ENCODE data around the gene DMAC2L. TPM values are rescaled to one million over a fixed set of nuclear protein-coding genes. Genes with fewer than 3 reads are reported as not detected.
A peak's percentile ranks its signal among the peaks of the same experiment; 100 is the strongest.

The DMAC2L gene
- polyA plus RNA-seq, 1 of the 3 experiments (the other 2 are of a cell fraction), result 20.3 TPM

- TF ChIP-seq TEAD4 (IDR thresholded peaks at IDR 0.05; ENCODE audit: borderline replicate concordance, insufficient read depth), result no peak
- TF ChIP-seq RFX5 (IDR thresholded peaks at IDR 0.05; ENCODE audit: low read length), result peak; percentile 59; the same call in 1 of the 2 replicates
- TF ChIP-seq POLR2AphosphoS5 (IDR thresholded peaks at IDR 0.05; ENCODE audit: low read depth, low read length), result peak; percentile 23; the same call in 1 of the 2 replicates
- peak; percentile 13; the same call in 1 of the 2 replicates for TF ChIP-seq NRF1 (IDR thresholded peaks at IDR 0.05; ENCODE audit: low read depth, low read length)
- no peak for TF ChIP-seq ZBTB33 (IDR thresholded peaks at IDR 0.05; ENCODE audit: borderline replicate concordance, low read depth)
- 0 out of 2 replicates have a peak, but pooled peaks have one; percentile 22 for TF ChIP-seq SIN3A (IDR thresholded peaks at IDR 0.05; ENCODE audit: borderline replicate concordance, low read depth, low read length)
Measured at GRCh38 chr14:50321009-50321660, 9.0 kb downstream of the DMAC2L start (continued).

GRCh38 chr14:50331596-50331995, 19.5 kb downstream of the DMAC2L start:
- no peak overlapping the region for H2AFZ ChIP-seq (ENCODE audit: low read depth)
- H3K27me3 ChIP-seq (ENCODE audit: insufficient read depth), result no peaks in the 10 kb centered on the region
- H4K20me1 ChIP-seq (ENCODE audit: insufficient read depth), result no peaks in the 10 kb centered on the region
- no peak overlapping the region for H3K4me3 ChIP-seq (ENCODE audit: low read depth in 2 of 2, low read length in 1 of 2)
- ChIA-PET CTCF (interaction anchor here (0.9 to 11.1 kb wide), 5 partner anchors 10 to 200 kb away, joined by 3 to 140 read pairs (median 4); partner anchors contain the start of genes CDKL1, L2HGDH and MAP4K5), POLR2A (interaction anchor here (1.3 kb wide), 1 partner anchor 19 kb away, joined by 6 read pairs; the partner anchor contains the start of genes DMAC2L and L2HGDH)
- peaks cover 16 to 25% of the 10 kb centered on the region in 2 experiments; a peak in 3 of 4 replicates for H3K4me1 ChIP-seq (ENCODE audit: control insufficient read depth in 1 of 2, insufficient read depth in 2 of 2, low read depth in 1 of 2, low read length in 1 of 2)
- no peaks in the 10 kb centered on the region for H3K9me3 ChIP-seq
- no peak overlapping the region for H3K4me2 ChIP-seq
- no peaks in the 10 kb centered on the region for H3K9me2 ChIP-seq
- peak overlapping the region in 1 of 2 experiments; percentile 35; a peak in 1 of 4 replicates for H3K27ac ChIP-seq (ENCODE audit: low read depth in 2 of 2, low read length in 1 of 2)
- no peak for TF ChIP-seq NFIC (IDR thresholded peaks at IDR 0.05; ENCODE audit: borderline replicate concordance)
- no peak for TF ChIP-seq YY1 (IDR thresholded peaks at IDR 0.05; ENCODE audit: low read depth)
- TF ChIP-seq RFX5 (IDR thresholded peaks at IDR 0.05; ENCODE audit: low read length), result no peak
- peak; percentile 54; the same call in 1 of the 2 replicates for TF ChIP-seq GATA2 (CRISPR knock-in tag; IDR thresholded peaks at IDR 0.05)
- no peak for TF ChIP-seq FOXJ3 (CRISPR knock-in tag; IDR thresholded peaks at IDR 0.05)
- no peak overlapping the region for H3K9ac ChIP-seq
- H3F3A ChIP-seq (replicated peaks; ENCODE audit: insufficient read depth), result no peaks in the 10 kb centered on the region
- H3K36me3 ChIP-seq (replicated peaks in 1 of 2; ENCODE audit: control insufficient read depth in 1 of 2, insufficient read depth in 2 of 2, low read length in 1 of 2), result peaks cover 7 to 18% of the 10 kb centered on the region in 2 experiments
- H3K79me2 ChIP-seq (ENCODE audit: insufficient read depth), result no peaks in the 10 kb centered on the region
- no peak for DNase-seq

DNA sequence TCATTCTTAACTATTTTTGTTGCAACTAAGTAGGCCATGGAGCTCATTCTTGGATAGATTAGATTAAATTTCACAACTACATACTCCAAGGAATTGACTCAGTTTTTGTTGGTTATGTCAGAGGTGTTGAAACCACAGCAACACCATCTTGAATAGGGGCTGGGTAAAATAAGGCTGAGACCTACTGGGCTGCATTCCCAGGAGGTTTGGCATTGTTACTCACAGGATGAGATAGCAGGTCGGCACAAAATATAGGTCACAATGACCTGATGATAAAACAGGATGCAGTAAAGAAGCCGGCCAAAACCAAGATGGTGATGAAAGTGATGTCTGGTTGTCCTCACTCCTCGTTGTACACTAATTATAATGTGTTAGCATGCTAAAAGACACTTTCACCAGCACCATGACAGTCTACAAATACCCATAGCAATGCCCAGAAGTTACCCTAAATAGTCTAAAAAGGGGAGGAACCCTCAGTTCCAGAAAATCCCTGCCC, 20.9 kb downstream of the DMAC2L start:
- POLR2A ChIA-PET, result no interaction called here
- Histone ChIP-seq H3K9ac (no peak overlapping the region), H3K4me3 (ENCODE audit: low read depth in 2 of 2, low read length in 1 of 2) (no peak overlapping the region), H3F3A (replicated peaks; ENCODE audit: insufficient read depth) (no peaks in the 10 kb centered on the region), H3K79me2 (ENCODE audit: insufficient read depth) (no peaks in the 10 kb centered on the region), H4K20me1 (ENCODE audit: insufficient read depth) (no peaks in the 10 kb centered on the region), H3K27me3 (ENCODE audit: insufficient read depth) (no peaks in the 10 kb centered on the region), H3K9me2 (no peaks in the 10 kb centered on the region), H3K27ac (ENCODE audit: low read depth in 2 of 2, low read length in 1 of 2) (no peak overlapping the region), H2AFZ (ENCODE audit: low read depth) (no peak overlapping the region), H3K4me2 (no peak overlapping the region), H3K4me1 (ENCODE audit: control insufficient read depth in 1 of 2, insufficient read depth in 2 of 2, low read depth in 1 of 2, low read length in 1 of 2) (peaks cover 17 to 25% of the 10 kb centered on the region in 2 experiments; a peak in 3 of 4 replicates), H3K9me3 (no peaks in the 10 kb centered on the region), H3K36me3 (replicated peaks in 1 of 2; ENCODE audit: control insufficient read depth in 1 of 2, insufficient read depth in 2 of 2, low read length in 1 of 2) (peaks cover 5 to 13% of the 10 kb centered on the region in 2 experiments)
- 49% methylated on average over 3 of the region's 3 CpGs for WGBS (ENCODE audit: low lambda C conversion rate)
- TF ChIP-seq ELF1 (IDR thresholded peaks at IDR 0.05) (no peak), MXI1 (IDR thresholded peaks at IDR 0.05; ENCODE audit: low read depth, low read length) (no peak), TCF12 (IDR thresholded peaks at IDR 0.05) (no peak)
- DNase-seq, result no peak
- CTCF ChIA-PET, result interaction anchor here (3.1 to 11.1 kb wide), 2 partner anchors 9 to 12 kb away, joined by 7 to 140 read pairs; no protein-coding TSS in a partner anchor

Data from SK-N-SH (cell line).